ENCODE data around the gene UBAP2L.

- TF ChIP-seq TEAD2 (tag; IDR thresholded peaks at IDR 0.05) (no peak), GTF2B (IDR thresholded peaks at IDR 0.05; ENCODE audit: extremely low read depth, insufficient read length) (no peak), POLR2AphosphoS5 (IDR thresholded peaks at IDR 0.05; ENCODE audit: control insufficient read depth, insufficient read depth, low read depth, low read length) (no peak), BDP1 (IDR thresholded peaks at IDR 0.05; ENCODE audit: insufficient read depth, insufficient read length) (no peak), ARID3B (CRISPR knock-in tag; IDR thresholded peaks at IDR 0.05; ENCODE audit: borderline replicate concordance) (no peak), ZZZ3 (IDR thresholded peaks at IDR 0.05) (no peak), FOXP4 (CRISPR knock-in tag; IDR thresholded peaks at IDR 0.05; ENCODE audit: borderline replicate concordance) (no peak), CREB1 (IDR thresholded peaks at IDR 0.05) (no peak), CREB1 (CRISPR knock-in tag; IDR thresholded peaks at IDR 0.05) (no peak), ESRRA (IDR thresholded peaks at IDR 0.05; ENCODE audit: borderline replicate concordance, low read depth) (no peak), MYNN (IDR thresholded peaks at IDR 0.05) (no peak), MYNN (CRISPR knock-in tag; IDR thresholded peaks at IDR 0.05) (no peak), RFX5 (IDR thresholded peaks at IDR 0.05; ENCODE audit: low read depth, low read length) (no peak), PPARD (CRISPR knock-in tag; IDR thresholded peaks at IDR 0.05) (no peak)
These were observed 30.2 kb upstream of the UBAP2L start for GRCh38 chr1:154190550-154190949.
